Head of caudate nucleus (tissue), 42 donors: ENCODE measurements around the gene RMP24.
"Not testable (repeated sequence)": the region's sequence is repeated elsewhere in the genome, so short reads cannot be mapped to it uniquely, and the experiment has no call there.

Experiments used
- DNase-seq, 42 donors: peaks; one replicate each; pipeline versions ENCODE4 v3.0.0 to v3.0.0-alpha.2; 2020 to 2021; ENCODE audit warnings: mixed read lengths in 7 of 42
- intact Hi-C: fragments of 100-400 bp; cut with DNase I; formaldehyde crosslinking; loops from one replicate; pipeline ENCODE4 v1.15.0; 2022

The RMP24 gene

GRCh38 chr18:36017232-36017631 is 44.8 kb downstream of the RMP24 start:
- intact Hi-C loops: loop anchor here (5.0 kb wide), 1 partner anchor 265 kb away; no protein-coding TSS in a partner anchor
- DNase-seq: no peak

- no peak for DNase-seq
- intact Hi-C loops: no loop called here
These were observed 47.8 kb downstream of the RMP24 start for GRCh38 chr18:36020174-36020711.

- no peak for DNase-seq
- intact Hi-C loops: no loop called here
These were observed 50.9 kb downstream of the RMP24 start for GRCh38 chr18:36023336-36023735.

GRCh38 chr18:36024241-36024640 is 51.8 kb downstream of the RMP24 start:
- DNase-seq, intact Hi-C loops: not testable (repeated sequence)

GRCh38 chr18:36025025-36025424 is 52.5 kb downstream of the RMP24 start:
- intact Hi-C loops: no loop called here
- DNase-seq: no peak

GRCh38 chr18:36028859-36029258 is 56.4 kb downstream of the RMP24 start:
- DNase-seq: no peak
- intact Hi-C loops: no loop called here
